Astrocyte of the hippocampus (primary cell): ENCODE results near the gene ZBTB4.
A peak's percentile ranks its signal among the peaks of the same experiment; 100 is the strongest.

ENCODE experiments used
- DNase-seq: peaks from one replicate; pipeline ENCODE4 v3.0.0; 2011; ENCODE audit warnings: low read depth, low spot score

The ZBTB4 gene

GRCh38 chr17:7479213-7480088, at the start of gene ZBTB4:
Gene ZBTB4, minus strand, starts transcription at chr17:7479631. Its CDS starts 12,830 bp downstream, at chr17:7466801.
- DNase-seq: peak; percentile 79

DNA sequence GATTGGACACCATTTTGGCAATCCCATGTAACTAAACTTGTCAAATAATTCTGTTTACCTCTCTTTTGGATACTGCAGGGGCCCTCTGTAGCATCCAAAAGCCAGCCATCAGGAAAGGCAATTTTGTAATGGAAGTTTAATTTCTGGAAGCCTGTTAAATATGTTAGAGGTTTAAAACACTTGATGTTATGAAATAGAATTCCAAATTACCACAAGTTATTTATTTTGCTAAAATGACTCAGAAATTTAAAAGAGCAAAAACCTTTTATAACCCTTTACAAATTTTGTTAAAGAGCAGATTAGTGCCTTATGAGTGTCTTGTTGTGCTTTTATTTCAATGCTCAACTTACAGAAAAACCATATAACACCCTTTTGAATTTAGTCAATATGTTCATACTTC, 49.4 kb upstream of the ZBTB4 start:
- no peak for DNase-seq

DNA sequence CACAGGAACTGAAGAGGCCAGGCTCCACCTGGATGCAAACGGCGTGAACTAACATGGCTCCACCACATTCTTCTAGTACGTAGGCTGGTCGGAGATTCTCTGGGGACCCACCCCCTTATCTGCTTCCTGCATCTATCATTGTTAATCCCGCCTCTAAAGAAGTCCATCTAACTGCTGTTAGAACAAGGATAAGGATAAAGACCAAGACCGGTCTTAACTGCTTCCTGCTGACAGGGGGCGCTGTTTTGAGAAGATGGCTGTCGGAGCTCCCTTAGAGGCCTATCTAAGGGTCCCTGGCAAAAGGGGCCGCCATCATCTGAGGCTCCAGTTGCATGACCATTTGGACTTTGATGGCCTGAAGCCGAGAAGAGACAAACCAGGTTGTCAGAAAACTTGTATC, 43.6 kb upstream of the ZBTB4 start:
- no peak for DNase-seq

- peak; percentile 63 for DNase-seq
Observed at GRCh38 chr17:7515911-7516610, 36.6 kb upstream of the ZBTB4 start.

DNA sequence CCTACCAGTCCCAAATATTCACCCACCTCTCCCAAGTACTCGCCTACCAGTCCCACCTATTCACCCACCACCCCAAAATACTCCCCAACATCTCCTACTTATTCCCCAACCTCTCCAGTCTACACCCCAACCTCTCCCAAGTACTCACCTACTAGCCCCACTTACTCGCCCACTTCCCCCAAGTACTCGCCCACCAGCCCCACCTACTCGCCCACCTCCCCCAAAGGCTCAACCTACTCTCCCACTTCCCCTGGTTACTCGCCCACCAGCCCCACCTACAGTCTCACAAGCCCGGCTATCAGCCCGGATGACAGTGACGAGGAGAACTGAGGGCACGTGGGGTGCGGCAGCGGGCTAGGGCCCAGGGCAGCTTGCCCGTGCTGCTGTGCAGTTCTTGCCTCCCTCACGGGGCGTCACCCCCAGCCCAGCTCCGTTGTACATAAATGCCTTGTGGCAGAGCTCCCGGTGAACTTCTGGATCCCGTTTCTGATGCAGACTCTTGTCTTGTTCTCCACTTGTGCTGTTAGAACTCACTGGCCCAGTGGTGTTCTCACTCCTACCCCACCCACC, 34.5 kb upstream of the ZBTB4 start:
- DNase-seq: no peak

- no peak for DNase-seq
Observed at GRCh38 chr17:7512824-7513540, 33.6 kb upstream of the ZBTB4 start.

- DNase-seq: no peak
Observed at GRCh38 chr17:7512105-7512504, 32.7 kb upstream of the ZBTB4 start.

DNA sequence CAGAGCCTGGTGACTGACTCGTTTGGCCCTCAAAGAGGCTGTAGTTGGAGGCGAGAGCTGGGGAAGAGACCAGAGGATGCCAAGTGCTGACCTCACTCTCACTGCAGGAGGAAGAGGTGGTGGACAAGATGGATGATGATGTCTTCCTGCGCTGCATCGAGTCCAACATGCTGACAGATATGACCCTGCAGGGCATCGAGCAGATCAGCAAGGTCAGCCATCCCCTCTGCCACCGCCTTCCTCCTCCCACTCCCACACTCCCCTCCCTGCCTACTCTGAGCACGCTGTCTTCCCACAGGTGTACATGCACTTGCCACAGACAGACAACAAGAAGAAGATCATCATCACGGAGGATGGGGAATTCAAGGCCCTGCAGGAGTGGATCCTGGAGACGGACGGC, 31.7 kb upstream of the ZBTB4 start:
- no peak for DNase-seq

- no peak for DNase-seq
Observed at GRCh38 chr17:7509937-7510336, 30.5 kb upstream of the ZBTB4 start.

- DNase-seq: no peak
Observed at GRCh38 chr17:7508846-7509245, 29.4 kb upstream of the ZBTB4 start.

- DNase-seq: no peak
Observed at GRCh38 chr17:7508145-7508544, 28.7 kb upstream of the ZBTB4 start.

- DNase-seq: no peak
Observed at GRCh38 chr17:7503521-7503920, 24.1 kb upstream of the ZBTB4 start.

DNA sequence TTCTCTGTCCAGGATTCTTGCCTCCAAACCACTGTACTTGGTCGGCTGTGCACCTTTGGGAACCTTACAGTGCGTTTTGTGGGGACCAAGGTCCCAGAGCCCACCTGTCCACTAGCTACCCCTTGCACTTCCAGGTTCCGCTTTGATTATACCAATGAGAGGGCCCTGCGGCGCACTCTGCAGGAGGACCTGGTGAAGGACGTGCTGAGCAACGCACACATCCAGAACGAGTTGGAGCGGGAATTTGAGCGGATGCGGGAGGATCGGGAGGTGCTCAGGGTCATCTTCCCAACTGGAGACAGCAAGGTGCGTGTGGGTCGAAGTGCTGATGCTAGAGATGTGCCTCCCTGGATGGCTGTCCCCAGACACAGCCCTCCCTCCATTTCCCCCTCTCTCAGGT, 23.6 kb upstream of the ZBTB4 start:
- no peak for DNase-seq

DNA sequence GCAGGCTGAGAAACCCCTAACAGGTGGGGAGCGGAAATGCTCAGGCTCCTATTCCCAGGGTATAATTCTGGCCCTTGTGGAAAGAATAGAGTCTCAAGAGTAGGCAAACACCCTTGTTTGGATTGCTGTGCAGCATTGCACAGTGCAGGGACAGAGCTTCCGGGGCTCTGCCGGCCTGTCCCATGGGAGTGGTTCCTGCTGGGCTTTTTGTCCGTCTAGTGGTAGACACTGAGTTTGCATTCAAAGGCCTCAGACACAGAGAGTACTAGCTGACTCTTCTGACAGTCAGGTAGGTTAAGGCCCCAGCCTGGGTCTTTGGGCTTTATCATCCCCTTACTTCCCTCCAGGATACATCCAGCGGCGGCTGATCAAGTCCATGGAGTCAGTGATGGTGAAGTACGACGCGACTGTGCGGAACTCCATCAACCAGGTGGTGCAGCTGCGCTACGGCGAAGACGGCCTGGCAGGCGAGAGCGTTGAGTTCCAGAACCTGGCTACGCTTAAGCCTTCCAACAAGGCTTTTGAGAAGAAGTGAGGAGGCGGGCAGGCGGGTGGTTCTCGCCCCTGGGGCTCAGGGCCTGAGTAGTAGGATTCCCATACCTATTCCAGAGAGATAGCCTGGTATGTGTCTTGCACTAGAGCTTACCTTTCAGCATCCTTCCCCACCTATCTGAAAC, 22.9 kb upstream of the ZBTB4 start:
- DNase-seq: no peak

GRCh38 chr17:7501729-7502128, 22.3 kb upstream of the ZBTB4 start:
- no peak for DNase-seq

- DNase-seq: no peak
Observed at GRCh38 chr17:7499161-7499560, 19.7 kb upstream of the ZBTB4 start.

GRCh38 chr17:7497636-7498035, 18.2 kb upstream of the ZBTB4 start:
- no peak for DNase-seq

- DNase-seq: no peak
Observed at GRCh38 chr17:7497228-7497627, 17.8 kb upstream of the ZBTB4 start.

- DNase-seq: no peak
Observed at GRCh38 chr17:7496470-7497183, 17.2 kb upstream of the ZBTB4 start.

GRCh38 chr17:7495906-7496434, 16.5 kb upstream of the ZBTB4 start:
- DNase-seq: no peak

DNA sequence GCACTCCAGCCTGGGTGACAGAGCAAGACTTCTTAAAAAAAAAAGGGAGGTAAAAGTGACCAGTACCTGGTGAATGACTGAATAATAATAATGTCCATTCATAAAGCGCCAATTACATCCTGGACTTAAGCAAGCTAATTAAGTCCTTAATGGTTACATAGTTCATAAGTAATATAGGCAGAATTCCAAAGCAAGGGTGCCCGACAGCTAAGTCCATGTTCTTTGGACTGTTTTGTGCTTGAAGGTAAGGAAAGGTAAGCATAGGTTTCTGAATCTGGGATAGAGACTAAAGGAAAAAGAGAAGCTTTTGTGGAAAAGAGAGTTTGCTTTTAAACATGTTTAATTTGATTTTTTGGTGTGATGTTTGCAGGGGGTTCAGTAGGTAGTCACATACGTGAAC, 14.5 kb upstream of the ZBTB4 start:
- no peak for DNase-seq
